ENCODE data around the gene KLHL29.

The KLHL29 gene

GRCh38 chr2:23633966-23634365 lies 249.0 kb downstream of the KLHL29 start:
- no peak overlapping the region for H3K4me3 ChIP-seq (replicated peaks; ENCODE audit: insufficient read depth, low read length)
- no peak for DNase-seq (ENCODE audit: low read depth in 1 of 2, low spot score in 1 of 2)
- no peak overlapping the region for H3K27ac ChIP-seq (replicated peaks)
- no peak for TF ChIP-seq GABPA (IDR thresholded peaks at IDR 0.05; ENCODE audit: low read depth)
- TF ChIP-seq SPI1 (IDR thresholded peaks at IDR 0.05; ENCODE audit: borderline replicate concordance, low read depth): no peak
- TF ChIP-seq CTCF (IDR thresholded peaks at IDR 0.05; ENCODE audit: insufficient read depth, low read length): no peak
- TF ChIP-seq REST (IDR thresholded peaks at IDR 0.05; ENCODE audit: insufficient replicate concordance, low read depth): no peak
- TF ChIP-seq POLR2AphosphoS5 (IDR thresholded peaks at IDR 0.05; ENCODE audit: low read depth): no peak
- H3K27me3 ChIP-seq (ENCODE audit: insufficient read depth, poor library complexity, severe bottlenecking): no peaks in the 10 kb centered on the region

DNA sequence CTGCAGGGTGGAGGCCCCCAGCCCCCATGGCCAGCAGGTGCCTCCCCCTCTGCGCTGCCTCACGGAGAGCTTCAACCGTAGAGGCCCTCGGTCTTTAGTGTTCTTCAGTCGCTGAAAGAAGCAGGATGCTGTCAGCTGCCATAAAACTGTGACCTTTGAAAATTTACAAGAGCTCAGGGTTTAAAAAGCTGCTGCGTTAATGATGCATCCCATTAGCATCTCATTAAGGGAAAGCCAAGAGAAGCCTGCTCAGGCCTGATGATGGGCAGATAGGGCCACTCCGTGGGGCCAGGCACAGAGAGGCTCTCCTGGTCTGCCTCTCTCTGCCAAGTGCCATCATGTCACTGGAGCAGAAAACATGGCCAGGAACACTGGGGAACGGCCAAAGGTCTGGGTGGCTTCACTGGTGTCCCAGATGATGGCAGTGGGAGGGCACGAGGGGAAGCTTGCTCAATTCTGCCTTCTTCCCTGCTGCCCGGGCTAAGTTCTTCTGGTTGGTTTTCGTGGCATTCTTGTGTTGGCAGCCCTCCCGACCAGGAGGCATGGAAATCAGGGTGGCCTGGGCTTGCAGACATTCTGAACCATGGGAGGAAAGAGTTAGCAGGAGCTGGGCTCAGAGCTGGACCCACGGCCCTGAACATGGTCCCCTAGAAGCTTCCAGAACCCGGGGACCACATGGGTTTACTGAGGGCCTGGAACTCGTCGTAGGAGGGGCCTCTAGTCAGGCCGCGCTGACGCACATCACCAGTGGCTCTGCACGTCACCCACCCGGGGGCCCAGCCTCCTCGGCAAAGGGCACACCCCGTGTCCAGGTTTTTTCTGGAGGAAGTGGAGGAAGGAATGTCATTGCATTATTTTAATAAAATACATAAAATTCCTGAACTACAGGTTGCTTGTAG lies 250.7 kb downstream of the KLHL29 start:
- Histone ChIP-seq H3K27ac (replicated peaks) (no peak overlapping the region), H3K4me3 (replicated peaks; ENCODE audit: insufficient read depth, low read length) (no peak overlapping the region), H3K27me3 (ENCODE audit: insufficient read depth, poor library complexity, severe bottlenecking) (no peaks in the 10 kb centered on the region)
- DNase-seq (ENCODE audit: low read depth in 1 of 2, low spot score in 1 of 2): no peak
- TF ChIP-seq CTCF (IDR thresholded peaks at IDR 0.05; ENCODE audit: insufficient read depth, low read length): no peak
- TF ChIP-seq GABPA (IDR thresholded peaks at IDR 0.05; ENCODE audit: low read depth): no peak
- TF ChIP-seq POLR2AphosphoS5 (IDR thresholded peaks at IDR 0.05; ENCODE audit: low read depth): no peak
- TF ChIP-seq REST (IDR thresholded peaks at IDR 0.05; ENCODE audit: insufficient replicate concordance, low read depth): no peak
- TF ChIP-seq SPI1 (IDR thresholded peaks at IDR 0.05; ENCODE audit: borderline replicate concordance, low read depth): no peak

DNA sequence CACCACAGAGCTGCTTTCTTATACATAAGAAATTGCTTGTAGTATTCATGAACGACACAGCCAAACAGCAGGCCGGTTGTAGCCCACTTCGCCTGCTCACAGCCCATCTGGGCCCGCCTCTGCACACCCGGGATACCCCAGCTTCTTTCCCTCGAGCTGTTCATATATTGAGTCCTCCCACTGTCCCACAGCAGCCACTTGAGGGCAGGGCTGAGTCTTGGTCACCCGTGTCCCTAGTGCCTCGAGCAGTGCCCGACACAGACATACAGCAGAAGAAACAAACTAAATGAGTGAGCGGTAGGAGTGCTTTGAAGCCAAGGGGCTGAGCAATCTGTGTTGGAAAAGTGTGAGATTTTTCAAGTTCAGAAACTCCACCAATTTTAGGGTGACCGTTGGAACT lies 251.4 kb downstream of the KLHL29 start:
- no peak overlapping the region for H3K27ac ChIP-seq (replicated peaks)
- TF ChIP-seq GABPA (IDR thresholded peaks at IDR 0.05; ENCODE audit: low read depth) (no peak), REST (IDR thresholded peaks at IDR 0.05; ENCODE audit: insufficient replicate concordance, low read depth) (no peak), POLR2AphosphoS5 (IDR thresholded peaks at IDR 0.05; ENCODE audit: low read depth) (no peak), CTCF (IDR thresholded peaks at IDR 0.05; ENCODE audit: insufficient read depth, low read length) (no peak), SPI1 (IDR thresholded peaks at IDR 0.05; ENCODE audit: borderline replicate concordance, low read depth) (no peak)
- no peak for DNase-seq (ENCODE audit: low read depth in 1 of 2, low spot score in 1 of 2)
- no peak overlapping the region for H3K4me3 ChIP-seq (replicated peaks; ENCODE audit: insufficient read depth, low read length)
- H3K27me3 ChIP-seq (ENCODE audit: insufficient read depth, poor library complexity, severe bottlenecking): no peaks in the 10 kb centered on the region

Measured in HL-60 (cell line).